ENCODE data around the gene WDR20.
"Not testable (repeated sequence)": the region's sequence is repeated elsewhere in the genome, so short reads cannot be mapped to it uniquely, and the experiment has no call there.

The WDR20 gene

DNA sequence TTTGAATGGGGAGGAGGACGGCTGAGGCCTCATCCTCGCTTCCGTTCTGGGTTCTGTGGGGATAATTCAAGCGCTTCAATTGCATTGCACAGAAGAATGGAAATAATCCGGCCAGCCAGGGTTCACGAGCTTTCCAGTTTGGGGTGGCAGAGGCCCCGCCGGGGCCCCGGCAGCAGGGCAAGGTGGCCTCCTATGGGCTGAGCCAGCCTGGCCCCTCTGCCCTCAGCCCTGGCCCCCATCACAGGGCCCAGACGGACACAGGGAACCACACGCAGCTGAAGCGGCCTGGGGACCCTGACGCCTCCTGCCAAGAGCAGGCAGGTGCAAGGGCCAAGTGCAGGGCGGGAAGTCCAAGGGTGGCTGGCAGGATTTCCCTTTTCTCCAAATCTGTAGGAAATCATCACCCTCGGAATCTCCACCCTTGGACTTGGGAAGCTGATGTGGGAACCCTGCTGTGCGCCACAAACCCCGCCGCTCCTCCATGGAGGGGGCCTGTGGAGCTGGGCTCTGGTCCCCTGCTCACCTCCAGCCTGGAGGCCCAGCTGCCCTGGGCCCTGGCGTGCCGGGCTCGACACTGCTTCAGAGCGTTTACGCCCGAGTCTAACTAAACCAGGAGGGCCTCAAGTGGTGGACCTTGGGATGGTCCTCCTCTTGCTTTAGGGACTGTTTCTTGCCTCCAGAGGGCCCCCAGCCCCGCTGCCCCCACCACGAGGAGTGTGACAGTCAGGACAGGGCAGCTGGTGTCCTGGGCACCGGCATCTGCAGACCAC is 86.8 kb downstream of the WDR20 start:
- in situ Hi-C loops (cut with HindIII; ENCODE audit: low pct_ligation_motif_present, low pct_unique_long_range_greater_than_20kb, low sequenced_read_pairs) = no loop called here
- no peak for DNase-seq

DNA sequence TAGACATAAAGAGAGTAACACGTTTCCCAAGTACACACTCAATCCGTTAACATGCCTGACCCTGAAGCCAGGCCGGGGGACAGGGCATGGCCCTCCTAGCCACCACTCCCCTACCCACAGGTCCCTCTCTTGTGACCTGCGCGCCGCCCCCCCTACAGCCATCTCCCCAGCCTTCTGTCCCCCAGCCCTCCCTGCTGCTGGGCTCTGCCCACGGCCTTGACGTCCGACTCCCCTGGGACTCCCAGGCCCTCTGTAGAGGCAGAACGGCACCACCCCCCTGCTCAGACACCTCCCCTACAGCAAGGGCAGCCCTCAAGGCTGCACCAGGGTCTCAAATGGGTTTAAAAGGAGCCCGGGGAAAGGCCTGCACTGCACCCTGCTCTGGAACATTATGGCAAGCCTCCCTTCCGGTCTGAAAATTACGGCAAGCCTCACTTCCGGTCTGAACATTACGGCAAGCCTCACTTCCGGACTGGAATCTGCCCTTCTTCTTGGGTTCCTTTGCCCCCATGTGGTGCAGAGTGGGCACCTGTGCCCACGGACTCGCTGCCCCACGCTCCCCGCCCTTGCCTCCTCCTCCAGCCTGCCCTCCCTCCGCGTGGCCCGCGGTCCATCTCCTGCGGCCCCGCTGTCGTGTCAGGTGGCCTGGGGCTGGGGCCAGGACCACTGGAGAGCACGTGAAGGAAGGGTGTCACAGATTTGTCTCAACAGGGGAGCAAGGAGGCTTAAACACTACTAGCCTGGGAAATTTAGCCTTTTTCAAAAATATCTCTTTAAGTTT is 87.7 kb downstream of the WDR20 start:
- no peak for DNase-seq
- in situ Hi-C loops (cut with HindIII; ENCODE audit: low pct_ligation_motif_present, low pct_unique_long_range_greater_than_20kb, low sequenced_read_pairs) = no loop called here

DNA sequence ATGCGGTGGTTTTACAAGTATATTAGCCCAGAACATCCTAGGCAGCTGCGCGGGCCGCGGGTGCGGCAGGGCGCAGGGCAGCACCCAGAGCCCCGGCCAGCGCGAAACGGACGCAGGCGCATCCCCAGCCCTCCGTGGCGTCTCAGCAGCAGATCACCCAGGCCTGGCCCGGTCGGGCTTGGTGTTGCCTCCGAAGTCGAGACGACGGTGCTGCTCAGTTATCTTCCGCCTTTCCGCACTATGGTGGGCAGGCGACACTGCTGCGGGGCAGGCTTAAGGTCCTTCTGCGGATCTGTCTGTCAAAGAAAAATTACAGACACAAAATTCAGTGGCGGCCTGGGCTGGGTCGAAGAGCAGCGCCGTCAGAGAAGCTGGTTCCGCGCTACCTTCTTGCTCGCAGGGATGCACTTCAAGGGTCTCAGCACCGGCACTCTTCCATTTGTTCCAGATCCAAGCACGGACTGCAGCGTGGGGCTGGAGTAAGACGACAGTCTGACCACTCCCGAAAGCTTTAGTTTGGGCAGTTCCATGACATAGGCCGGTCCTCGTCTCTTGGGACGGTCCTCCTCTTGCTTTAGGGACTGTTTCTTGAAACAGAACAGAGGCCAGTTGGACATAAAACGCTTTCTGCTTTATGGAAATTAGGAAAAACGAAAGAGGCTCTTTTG is 89.5 kb downstream of the WDR20 start:
- in situ Hi-C loops (cut with HindIII; ENCODE audit: low pct_ligation_motif_present, low pct_unique_long_range_greater_than_20kb, low sequenced_read_pairs) = no loop called here
- no peak for DNase-seq

DNA sequence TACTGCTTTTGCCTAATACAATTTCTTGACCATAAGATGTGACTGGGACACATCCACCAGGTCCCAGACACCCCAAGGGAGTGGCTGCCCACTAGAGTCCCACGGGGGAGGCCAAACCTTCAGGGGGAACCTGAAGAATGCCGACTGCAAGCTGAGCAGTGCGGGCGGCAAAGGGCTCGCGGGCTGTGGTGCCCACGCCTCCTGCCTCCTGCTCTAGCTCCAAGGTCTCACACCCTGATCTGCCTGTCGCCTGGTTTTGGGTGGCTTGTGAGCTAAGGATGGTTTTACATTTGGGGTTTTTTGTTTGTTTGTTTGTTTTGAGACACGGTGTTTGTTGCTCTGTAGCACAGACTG is 90.0 kb downstream of the WDR20 start:
- in situ Hi-C loops (cut with HindIII; ENCODE audit: low pct_ligation_motif_present, low pct_unique_long_range_greater_than_20kb, low sequenced_read_pairs) = no loop called here
- no peak for DNase-seq

DNA sequence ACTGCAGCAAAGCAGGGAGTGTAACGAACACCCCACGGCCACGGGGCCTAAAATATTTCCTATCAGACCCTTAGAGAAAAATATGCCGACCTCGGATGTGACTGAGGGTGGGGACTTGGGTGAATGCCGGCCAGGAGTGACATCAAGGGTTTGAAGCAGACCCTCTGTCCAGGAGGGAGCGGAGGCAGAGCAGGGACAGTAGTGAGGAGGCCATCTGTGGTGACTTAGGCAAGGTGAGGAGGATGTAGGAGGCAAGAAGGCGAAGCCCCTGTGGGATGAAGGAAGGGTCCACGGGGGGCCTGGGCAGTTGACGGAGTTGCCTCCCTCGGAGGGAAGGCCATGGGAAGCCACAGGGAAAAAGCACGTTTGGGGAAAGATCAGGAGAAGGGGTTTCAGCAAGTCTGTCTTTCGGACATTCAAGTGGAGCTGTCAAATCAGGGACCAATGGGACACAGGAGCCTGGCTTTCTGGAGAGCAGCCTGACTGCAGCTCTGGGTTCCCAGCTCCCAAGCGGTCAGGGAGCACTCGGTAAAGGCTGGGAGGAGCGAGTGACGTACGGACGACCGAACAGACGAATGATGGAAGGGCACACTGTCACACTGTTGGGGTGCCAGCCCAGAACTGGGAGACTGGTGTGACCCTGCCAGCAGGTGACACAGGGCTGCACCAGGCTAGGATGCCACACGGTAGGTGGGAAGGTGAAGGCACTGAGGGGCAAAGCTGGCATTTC is 90.9 kb downstream of the WDR20 start:
- in situ Hi-C loops (cut with HindIII; ENCODE audit: low pct_ligation_motif_present, low pct_unique_long_range_greater_than_20kb, low sequenced_read_pairs) = no loop called here
- DNase-seq = no peak

DNA sequence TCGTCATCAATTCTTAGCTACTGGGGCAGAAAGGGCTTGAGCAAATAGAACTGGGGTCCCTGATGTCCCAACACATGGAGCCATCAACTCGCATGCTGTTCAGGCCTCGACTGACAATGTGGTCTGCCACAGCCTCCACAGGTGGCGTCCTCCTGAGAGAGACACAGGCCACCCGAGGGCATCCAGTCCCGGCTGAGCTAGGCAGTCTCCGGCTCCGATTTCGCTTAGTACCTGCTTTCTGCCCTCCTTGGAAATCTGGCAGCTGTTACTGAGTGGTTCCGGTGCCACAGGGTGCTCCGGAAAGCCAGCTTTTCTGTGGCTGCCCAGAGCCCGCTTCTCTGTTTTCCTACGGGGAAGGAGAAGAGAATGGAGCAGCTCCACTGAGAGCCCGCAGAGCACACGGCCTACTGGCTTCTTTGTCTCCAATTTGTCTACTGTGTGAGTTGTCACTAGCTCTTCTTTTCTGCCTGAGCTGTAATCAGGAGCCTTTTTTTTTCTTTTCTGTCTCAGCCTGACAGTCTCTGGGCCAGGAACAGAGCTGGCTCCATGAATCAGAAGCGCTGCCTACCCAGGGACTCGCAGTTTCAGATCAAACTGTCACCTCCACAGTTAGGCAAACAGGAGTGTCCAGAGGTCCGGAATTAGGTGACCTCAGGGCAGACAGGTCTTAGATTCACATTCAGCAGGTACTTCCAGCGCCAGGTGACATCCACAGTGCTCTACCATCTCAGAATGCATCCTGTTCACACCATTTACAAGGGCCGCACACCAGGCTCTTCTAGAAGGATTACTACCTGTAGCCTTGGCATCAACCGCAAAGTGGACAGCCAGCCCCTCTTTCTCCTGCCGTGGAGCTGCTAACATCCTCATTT is 92.0 kb downstream of the WDR20 start:
- DNase-seq = no peak
- in situ Hi-C loops (cut with HindIII; ENCODE audit: low pct_ligation_motif_present, low pct_unique_long_range_greater_than_20kb, low sequenced_read_pairs) = no loop called here

DNA sequence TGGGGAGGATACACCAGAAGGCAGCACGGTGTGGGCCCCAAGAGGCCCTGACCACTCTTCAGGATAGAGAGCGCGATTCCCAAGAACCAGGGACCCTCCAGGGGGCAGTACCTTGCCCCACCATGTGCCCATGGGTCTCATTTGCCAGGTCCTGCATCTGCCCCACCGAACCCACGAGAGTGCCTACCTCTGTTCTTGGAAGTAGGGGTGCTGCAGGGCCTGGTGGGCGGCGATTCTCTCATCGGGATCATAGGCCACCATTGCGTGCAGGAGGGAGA is 92.6 kb downstream of the WDR20 start:
- no peak for DNase-seq
- in situ Hi-C loops (cut with HindIII; ENCODE audit: low pct_ligation_motif_present, low pct_unique_long_range_greater_than_20kb, low sequenced_read_pairs) = no loop called here

DNA sequence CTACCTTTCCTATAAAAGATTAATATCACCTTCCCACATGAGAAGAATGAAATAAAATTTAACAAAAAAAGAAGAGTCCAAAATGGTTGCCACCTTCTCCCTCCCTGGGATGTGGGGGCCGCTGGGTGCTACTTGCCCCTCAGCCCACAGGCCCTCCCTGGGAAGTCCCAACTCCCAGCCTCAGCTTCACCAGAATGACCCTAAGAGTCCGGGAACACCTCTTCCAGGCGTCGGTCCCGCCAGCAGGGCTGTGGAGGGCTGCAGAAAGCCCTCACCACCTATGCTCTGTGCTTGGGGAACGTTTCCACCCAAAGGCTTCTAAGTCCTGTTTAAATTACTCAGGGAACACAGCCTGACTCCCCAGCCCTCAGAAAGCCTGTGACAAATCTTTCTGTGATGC is 93.4 kb downstream of the WDR20 start:
- no peak for DNase-seq
- in situ Hi-C loops (cut with HindIII; ENCODE audit: low pct_ligation_motif_present, low pct_unique_long_range_greater_than_20kb, low sequenced_read_pairs) = no loop called here

DNA sequence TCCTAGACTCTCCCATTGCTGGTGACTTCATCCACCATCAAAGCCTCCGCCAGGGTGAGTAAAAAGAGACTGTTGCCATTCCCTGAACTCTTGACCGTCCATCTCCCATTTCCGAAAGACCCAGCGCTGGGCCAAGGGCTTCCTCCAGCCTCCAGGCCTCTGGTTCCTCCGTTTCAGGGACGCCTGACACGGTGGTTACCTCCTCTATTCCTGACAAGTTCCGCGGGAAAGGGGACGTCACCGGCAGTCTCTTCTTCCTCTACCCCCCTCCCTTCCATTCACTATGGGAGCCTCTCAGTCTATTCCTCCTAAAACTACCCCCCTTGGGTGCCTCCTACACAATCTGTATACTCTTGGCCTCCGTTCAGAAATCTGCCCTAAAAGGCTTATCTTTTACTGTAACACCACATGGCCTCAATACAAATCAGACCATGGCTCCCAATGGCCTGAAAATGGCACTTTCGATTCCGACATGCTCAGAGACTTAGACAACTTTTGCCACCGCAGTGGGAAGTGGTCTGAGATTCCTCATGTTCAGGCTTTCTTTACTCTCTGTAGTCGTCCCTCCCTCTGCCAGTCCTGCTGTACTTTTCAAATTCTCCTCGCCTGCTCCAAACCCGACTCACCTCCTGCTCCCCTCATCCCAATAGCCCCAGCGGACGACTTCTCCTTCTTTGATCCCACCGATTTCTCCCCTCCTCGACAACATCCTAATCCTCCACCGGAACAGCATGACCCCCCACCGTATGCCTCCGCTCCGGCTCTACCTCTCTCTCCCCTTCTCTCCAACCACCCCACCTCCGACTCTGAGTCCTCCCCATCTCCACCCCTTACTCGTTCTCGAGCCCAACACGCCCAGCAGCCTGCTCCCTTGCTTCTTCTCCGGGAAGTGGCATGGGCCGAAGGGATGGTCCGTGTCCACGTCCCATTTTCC is 94.9 kb downstream of the WDR20 start:
- DNase-seq = no peak
- in situ Hi-C loops (cut with HindIII; ENCODE audit: low pct_ligation_motif_present, low pct_unique_long_range_greater_than_20kb, low sequenced_read_pairs) = no loop called here

DNA sequence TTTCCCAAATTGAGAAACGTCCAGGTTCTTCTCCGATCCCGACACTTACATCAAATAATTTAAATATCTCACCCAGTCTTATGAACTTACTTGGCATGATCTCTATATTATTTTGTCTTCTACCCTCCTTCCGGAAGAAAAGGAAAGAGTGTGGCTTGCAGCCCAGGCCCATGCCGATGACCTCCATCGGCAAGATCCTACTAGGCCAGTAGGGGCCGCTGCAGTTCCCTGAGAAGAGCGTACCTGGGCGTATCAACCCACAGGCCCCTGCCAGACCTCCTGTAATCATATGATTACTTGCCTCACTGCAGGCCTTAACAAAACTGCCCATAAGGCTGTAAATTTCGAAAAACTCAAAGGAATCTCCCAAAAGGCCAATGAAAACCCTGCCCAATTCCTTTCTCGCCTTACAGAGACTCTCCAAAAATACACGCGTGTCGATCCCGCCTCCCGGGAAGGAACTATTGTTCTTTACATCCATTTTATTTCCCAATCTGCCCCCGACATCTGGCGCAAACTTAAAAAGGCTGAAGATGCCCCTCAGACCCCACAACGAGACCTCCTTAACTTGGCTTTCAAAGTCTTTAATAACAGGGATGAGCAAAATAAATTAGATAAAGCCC is 95.7 kb downstream of the WDR20 start:
- peak; percentile 70 for DNase-seq
- in situ Hi-C loops (cut with HindIII; ENCODE audit: low pct_ligation_motif_present, low pct_unique_long_range_greater_than_20kb, low sequenced_read_pairs) = no loop called here

DNA sequence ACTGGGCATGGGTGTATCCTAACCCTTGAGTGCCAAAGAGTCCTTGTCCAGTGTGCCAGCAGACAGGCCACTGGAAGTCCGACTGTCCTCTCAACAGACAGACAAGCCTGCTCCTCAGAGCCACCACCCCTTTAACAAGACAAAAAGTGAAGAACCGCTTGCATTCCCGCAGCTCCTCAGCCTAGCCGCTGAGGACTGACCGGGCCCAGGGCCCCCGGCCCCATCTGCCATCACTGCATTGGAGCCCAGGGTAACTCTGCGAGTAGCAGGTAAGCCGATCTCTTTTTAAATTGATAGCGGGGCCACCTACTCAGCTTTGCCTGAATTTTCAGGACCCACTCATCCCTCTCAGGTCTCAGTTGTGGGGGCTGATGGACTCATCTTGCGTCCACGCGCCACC is 96.3 kb downstream of the WDR20 start:
- in situ Hi-C loops (cut with HindIII; ENCODE audit: low pct_ligation_motif_present, low pct_unique_long_range_greater_than_20kb, low sequenced_read_pairs) = no loop called here
- DNase-seq = no peak

DNA sequence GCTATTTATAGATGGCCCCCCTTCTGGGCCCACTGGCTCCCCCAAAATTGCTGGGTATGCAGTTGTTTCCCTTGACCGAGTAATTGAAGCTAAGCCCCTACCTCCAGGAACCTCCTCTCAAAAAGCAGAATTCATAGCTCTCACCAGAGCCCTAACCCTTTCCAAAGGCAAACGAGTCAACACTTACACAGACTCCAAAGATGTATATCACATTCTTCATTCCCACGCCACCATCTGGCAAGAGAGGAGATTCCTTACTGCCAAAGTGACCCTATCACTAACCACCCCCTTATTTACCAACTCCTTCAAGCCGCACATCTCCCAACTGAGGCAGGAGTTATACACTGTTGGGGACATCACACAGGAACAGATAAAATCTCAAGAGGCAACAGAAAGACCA is 98.4 kb downstream of the WDR20 start:
- in situ Hi-C loops (cut with HindIII; ENCODE audit: low pct_ligation_motif_present, low pct_unique_long_range_greater_than_20kb, low sequenced_read_pairs) = no loop called here
- DNase-seq = no peak

DNA sequence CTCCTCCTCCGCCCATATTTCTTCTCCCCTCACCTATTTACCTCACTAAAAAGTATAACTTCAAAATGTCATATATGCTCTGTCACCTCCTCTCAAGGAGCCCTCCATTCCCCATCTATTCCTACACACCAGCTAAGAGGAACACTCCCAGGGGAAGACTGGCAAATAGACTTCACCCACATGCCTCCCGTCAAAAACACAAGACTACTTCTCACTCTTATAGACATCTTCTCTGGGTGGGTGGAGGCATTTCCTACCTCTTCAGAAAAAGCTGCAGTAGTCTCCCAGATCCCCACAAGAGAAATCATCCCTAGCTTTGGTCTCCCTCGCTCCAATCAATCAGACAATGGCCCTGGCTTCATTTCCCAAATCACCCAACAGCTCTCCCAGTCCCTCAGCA is 99.1 kb downstream of the WDR20 start:
- in situ Hi-C loops (cut with HindIII; ENCODE audit: low pct_ligation_motif_present, low pct_unique_long_range_greater_than_20kb, low sequenced_read_pairs) = no loop called here
- no peak for DNase-seq

DNA sequence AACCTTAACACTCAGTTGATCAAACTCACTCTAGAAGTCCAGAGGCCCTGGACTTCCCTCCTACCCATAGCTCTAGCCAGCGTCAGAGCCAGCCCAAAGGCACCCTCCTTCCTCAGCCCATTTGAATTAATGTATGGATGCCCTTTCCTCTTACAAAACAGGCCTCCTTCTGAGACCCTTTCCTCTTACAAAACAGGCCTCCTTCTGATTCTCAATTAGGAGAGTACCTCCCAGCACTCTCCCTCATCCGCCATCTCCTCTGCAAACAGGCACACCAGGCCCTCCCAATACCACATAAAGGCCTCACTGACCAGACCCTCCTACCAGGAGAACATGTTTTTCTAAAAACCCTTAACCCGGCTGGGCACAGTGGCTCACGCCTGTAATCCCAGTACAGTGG is 99.5 kb downstream of the WDR20 start:
- in situ Hi-C loops (cut with HindIII; ENCODE audit: low pct_ligation_motif_present, low pct_unique_long_range_greater_than_20kb, low sequenced_read_pairs) = no loop called here
- no peak for DNase-seq

DNA sequence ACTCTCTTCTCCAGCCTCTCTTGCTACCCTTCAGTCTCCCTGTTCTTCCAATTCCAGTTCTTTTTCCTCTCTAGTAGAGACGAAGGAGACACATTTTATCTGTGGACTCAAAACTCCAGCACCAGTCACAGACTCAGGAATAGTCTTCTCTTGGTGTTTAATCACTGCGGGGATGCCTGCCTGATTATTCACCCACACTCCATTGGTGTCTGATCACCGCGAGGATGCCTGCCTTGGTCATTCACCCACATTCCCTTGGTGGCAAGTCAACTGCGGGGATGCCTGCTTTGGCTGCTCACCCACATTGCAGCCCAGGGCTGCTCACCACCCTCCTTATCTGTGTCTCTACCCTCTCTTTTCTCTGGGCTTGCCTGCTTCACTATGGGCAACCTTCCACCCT is 100.8 kb downstream of the WDR20 start:
- in situ Hi-C loops (cut with HindIII; ENCODE audit: low pct_ligation_motif_present, low pct_unique_long_range_greater_than_20kb, low sequenced_read_pairs) = not testable (repeated sequence)
- DNase-seq = peak; percentile 45

DNA sequence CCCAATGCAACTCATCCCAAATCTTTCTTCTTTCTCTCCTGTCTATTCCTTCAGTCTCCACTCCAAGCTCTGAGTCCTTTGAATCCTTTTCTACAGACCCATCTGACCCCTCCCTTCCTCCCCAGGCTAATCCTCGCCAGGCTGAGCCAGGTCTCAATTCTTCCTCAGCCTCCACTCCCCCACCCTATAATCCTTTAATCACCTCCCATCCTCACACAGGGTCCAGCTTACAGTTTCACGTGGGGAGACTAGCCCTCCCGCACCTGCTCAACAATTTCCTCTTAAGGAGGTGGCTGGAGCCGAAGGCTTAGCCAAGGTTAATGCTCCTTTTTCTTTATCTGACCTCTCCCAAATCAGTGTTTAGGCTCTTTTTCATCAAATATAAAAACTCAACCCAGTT is 101.5 kb downstream of the WDR20 start:
- DNase-seq = no peak
- in situ Hi-C loops (cut with HindIII; ENCODE audit: low pct_ligation_motif_present, low pct_unique_long_range_greater_than_20kb, low sequenced_read_pairs) = no loop called here

DNA sequence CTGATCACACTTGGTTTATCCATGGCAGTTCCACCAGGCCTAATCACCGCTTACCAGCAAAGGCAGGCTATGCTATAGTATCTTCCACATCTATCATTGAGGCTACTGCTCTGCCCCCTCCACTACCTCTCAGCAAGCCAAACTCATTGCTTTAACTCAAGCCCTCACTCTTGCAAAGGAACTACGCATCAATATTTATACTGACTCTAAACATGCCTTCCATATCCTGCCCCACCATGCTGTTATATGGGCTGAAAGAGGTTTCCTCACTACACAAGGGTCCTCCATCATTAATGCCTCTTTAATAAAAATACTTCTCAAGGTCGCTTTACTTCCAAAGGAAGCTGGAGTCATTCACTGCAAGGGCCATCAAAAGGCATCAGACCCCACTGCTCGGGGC is 104.1 kb downstream of the WDR20 start:
- in situ Hi-C loops (cut with HindIII; ENCODE audit: low pct_ligation_motif_present, low pct_unique_long_range_greater_than_20kb, low sequenced_read_pairs); DNase-seq: not testable (repeated sequence)

Data from ACHN (cell line).